ENCODE data around the gene MAP4K2. TPM values are rescaled to one million over a fixed set of nuclear protein-coding genes. Genes with fewer than 3 reads are reported as not detected.

The MAP4K2 gene
- total and polyA plus RNA-seq, 9 of the 15 experiments (the other 6 are each of a cell fraction or from before 2014, with no cell fraction given): 0.13 to 14.5 (median 7.3) TPM

DNA sequence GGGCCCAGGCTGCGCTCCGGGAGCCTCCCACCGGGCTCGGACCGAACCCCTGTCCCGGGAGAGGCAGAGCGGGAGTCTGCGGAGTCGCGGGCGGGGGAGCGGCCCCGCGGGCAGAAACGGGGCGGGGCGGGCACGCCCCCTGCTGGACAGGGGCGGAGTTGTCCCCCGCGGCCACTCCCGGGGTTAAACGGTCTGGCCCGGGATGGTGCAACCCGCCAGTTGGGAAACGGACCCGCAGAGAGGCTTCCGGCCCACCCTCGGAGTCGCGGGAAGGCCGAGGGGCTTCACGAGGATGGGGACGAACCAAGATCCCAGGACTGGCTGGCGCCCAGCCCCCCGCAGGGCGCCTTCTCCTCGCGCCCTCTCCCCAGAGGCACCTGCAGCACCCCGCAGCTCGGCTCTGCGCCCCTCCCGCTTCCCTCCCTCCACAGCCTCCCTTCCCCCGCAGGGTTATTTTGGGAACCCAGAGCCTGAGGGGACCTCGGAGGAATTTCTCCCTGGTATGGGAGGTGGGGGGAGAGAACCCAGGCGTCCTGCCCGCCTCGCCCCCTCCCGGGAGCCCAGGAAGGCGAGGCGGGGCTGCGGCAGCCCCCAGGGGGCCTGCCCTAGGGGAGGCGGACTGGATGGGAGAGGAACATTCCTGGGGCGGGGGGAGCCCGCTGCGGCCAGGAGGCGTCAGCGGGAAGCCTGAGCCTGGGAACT, 60.0 kb downstream of the MAP4K2 start (continued):
- TF ChIP-seq EGR1 (conservative IDR thresholded peaks at IDR 0.05): peak; percentile 23; the same call in 1 of the 2 replicates
- TF ChIP-seq, protein P1, sequence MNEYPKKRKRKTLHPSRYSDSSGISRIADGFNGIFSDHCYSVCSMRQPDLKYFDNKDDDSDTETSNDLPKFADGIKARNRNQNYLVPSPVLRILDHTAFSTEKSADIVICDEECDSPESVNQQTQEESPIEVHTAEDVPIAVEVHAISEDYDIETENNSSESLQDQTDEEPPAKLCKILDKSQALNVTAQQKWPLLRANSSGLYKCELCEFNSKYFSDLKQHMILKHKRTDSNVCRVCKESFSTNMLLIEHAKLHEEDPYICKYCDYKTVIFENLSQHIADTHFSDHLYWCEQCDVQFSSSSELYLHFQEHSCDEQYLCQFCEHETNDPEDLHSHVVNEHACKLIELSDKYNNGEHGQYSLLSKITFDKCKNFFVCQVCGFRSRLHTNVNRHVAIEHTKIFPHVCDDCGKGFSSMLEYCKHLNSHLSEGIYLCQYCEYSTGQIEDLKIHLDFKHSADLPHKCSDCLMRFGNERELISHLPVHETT (CRISPR knock-in tag; conservative IDR thresholded peaks at IDR 0.05 in 1 of 2, IDR thresholded peaks at IDR 0.05 in 1 of 2): no peak
- peak; percentile 51 for TF ChIP-seq EP400 (IDR thresholded peaks at IDR 0.05)
- TF ChIP-seq, protein P2, sequence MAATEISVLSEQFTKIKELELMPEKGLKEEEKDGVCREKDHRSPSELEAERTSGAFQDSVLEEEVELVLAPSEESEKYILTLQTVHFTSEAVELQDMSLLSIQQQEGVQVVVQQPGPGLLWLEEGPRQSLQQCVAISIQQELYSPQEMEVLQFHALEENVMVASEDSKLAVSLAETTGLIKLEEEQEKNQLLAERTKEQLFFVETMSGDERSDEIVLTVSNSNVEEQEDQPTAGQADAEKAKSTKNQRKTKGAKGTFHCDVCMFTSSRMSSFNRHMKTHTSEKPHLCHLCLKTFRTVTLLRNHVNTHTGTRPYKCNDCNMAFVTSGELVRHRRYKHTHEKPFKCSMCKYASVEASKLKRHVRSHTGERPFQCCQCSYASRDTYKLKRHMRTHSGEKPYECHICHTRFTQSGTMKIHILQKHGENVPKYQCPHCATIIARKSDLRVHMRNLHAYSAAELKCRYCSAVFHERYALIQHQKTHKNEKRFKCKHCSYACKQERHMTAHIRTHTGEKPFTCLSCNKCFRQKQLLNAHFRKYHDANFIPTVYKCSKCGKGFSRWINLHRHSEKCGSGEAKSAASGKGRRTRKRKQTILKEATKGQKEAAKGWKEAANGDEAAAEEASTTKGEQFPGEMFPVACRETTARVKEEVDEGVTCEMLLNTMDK (IDR thresholded peaks at IDR 0.05; ENCODE audit: borderline replicate concordance, insufficient read depth, low read depth, low read length, poor library complexity, severe bottlenecking): peak; percentile 74
- TF ChIP-seq RBFOX2 (IDR thresholded peaks at IDR 0.05; ENCODE audit: low read depth, low read length): peak; percentile 76
- TF ChIP-seq, protein P3, sequence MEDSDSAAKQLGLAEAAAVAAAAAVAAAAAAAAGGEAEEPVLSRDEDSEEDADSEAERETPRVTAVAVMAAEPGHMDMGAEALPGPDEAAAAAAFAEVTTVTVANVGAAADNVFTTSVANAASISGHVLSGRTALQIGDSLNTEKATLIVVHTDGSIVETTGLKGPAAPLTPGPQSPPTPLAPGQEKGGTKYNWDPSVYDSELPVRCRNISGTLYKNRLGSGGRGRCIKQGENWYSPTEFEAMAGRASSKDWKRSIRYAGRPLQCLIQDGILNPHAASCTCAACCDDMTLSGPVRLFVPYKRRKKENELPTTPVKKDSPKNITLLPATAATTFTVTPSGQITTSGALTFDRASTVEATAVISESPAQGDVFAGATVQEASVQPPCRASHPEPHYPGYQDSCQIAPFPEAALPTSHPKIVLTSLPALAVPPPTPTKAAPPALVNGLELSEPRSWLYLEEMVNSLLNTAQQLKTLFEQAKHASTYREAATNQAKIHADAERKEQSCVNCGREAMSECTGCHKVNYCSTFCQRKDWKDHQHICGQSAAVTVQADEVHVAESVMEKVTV (CRISPR knock-in tag; IDR thresholded peaks at IDR 0.05): peak; percentile 44; the same call in 1 of the 2 replicates
- no peak for TF ChIP-seq ZNF311 (CRISPR knock-in tag; IDR thresholded peaks at IDR 0.05)
- TF ChIP-seq, protein P4, sequence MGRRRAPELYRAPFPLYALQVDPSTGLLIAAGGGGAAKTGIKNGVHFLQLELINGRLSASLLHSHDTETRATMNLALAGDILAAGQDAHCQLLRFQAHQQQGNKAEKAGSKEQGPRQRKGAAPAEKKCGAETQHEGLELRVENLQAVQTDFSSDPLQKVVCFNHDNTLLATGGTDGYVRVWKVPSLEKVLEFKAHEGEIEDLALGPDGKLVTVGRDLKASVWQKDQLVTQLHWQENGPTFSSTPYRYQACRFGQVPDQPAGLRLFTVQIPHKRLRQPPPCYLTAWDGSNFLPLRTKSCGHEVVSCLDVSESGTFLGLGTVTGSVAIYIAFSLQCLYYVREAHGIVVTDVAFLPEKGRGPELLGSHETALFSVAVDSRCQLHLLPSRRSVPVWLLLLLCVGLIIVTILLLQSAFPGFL (CRISPR knock-in tag; IDR thresholded peaks at IDR 0.05): no peak
- TF ChIP-seq SMARCB1 (IDR thresholded peaks at IDR 0.05; ENCODE audit: insufficient read length, low read depth): no peak
- peak; percentile 66; the same call in 1 of the 2 replicates for TF ChIP-seq CTBP1 (IDR thresholded peaks at IDR 0.05; ENCODE audit: borderline replicate concordance)
- TF ChIP-seq NFE2 (IDR thresholded peaks at IDR 0.05; ENCODE audit: low read depth): no peak
- TF ChIP-seq MYNN (IDR thresholded peaks at IDR 0.05): no peak
- TF ChIP-seq MYNN (CRISPR knock-in tag; IDR thresholded peaks at IDR 0.05): no peak
- TF ChIP-seq, protein P5, sequence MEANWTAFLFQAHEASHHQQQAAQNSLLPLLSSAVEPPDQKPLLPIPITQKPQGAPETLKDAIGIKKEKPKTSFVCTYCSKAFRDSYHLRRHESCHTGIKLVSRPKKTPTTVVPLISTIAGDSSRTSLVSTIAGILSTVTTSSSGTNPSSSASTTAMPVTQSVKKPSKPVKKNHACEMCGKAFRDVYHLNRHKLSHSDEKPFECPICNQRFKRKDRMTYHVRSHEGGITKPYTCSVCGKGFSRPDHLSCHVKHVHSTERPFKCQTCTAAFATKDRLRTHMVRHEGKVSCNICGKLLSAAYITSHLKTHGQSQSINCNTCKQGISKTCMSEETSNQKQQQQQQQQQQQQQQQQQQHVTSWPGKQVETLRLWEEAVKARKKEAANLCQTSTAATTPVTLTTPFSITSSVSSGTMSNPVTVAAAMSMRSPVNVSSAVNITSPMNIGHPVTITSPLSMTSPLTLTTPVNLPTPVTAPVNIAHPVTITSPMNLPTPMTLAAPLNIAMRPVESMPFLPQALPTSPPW (CRISPR knock-in tag; IDR thresholded peaks at IDR 0.05): peak; percentile 90
- TF ChIP-seq BHLHE40 (IDR thresholded peaks at IDR 0.05; ENCODE audit: low read length): no peak
- no peak for TF ChIP-seq MXI1 (IDR thresholded peaks at IDR 0.05; ENCODE audit: low read depth, low read length)
- TF ChIP-seq ELF1 (tag; IDR thresholded peaks at IDR 0.05): no peak

All from K562 (cell line).